Measurements from ENCODE around the gene PYGM.
A peak's percentile ranks its signal among the peaks of the same experiment; 100 is the strongest.

PYGM gene

GRCh38 chr11:64731601-64732000, 28.2 kb downstream of the PYGM start:
- DNase-seq, result no peak

- DNase-seq, result peak; percentile 51
Measured at GRCh38 chr11:64729851-64730382, 29.9 kb downstream of the PYGM start.

DNA sequence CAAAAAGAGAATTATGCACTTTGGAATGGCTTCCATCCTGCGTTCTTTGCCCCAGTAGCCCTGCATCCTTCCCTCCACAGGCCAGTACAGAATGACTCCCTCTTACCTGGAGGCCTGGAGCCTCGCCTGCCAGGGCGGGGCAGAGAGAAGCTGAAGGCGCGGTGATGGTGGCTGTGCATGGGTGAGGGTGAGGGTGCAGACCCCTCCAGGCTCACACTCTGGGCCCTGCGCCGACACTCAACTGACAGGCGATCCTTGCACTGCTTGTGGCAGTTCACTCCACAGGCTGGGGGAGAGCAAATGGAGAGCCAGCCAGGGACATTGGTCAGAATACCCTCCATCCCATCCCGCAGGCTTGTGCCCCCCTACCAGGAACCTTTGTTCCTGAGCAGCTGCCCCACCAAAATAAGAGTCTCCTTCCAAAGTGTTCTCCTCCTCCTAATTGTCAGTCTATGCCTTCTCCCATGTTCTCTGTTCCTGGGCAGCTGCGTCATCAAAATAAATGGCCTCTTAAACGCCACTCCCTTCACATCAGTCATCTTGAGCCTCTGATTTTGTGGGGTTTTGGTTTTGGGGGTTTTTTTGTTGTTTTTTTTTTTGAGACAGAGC, 30.9 kb downstream of the PYGM start:
- DNase-seq, result no peak

- DNase-seq, result no peak
Measured at GRCh38 chr11:64726867-64727530, 32.8 kb downstream of the PYGM start.

DNA sequence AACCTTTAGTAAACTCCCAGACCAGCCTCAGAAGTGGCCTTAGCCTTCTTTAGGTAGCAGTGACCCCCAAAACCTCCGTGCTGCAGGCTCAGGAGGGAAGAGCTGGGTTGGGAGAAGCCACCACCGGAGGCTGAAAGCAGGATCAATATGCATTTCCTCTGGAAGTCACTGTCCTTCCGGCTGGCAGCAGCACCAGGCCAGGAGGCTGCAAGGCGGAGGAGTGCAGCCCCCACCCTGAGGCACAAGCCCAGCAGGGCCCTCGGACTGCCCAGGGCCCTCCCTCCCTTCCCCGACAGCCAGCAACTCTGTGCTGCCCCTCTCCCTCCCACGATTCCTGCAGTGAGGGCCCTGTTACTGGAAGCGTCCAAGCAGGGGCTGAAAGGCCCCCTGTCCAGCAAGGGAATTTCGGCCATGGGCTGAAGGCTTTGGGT, 33.5 kb downstream of the PYGM start:
- no peak for DNase-seq

DNA sequence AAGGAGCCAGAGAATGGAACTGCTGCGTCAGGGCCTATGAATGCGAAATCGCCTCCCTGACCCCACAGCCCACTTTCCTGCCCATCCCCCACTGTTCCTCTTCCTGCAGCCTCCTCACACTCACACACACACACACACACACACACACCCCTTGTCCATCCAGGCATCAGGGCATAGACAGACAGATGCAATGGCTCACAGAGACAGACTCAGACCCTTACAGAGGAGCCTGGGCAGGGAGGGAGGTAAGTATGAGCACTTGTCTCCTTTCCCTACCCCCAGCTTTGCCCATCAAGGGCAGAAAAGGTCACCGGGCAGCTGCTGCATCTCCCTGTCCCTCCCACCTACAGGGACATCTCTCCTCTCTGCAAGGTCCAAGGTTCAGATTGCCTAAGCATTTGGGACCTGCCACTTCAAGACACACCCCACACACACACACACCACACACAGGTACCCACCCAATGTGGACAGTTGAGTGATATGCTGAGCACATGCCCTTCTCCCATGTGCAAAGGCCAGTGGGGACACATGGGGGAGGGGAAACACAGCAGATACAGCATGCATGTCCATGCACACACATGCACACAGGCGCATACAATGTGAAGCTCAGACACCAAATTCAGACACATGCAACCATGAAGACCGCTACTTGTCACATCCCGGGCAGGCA, 34.8 kb downstream of the PYGM start:
- DNase-seq, result no peak

DNA sequence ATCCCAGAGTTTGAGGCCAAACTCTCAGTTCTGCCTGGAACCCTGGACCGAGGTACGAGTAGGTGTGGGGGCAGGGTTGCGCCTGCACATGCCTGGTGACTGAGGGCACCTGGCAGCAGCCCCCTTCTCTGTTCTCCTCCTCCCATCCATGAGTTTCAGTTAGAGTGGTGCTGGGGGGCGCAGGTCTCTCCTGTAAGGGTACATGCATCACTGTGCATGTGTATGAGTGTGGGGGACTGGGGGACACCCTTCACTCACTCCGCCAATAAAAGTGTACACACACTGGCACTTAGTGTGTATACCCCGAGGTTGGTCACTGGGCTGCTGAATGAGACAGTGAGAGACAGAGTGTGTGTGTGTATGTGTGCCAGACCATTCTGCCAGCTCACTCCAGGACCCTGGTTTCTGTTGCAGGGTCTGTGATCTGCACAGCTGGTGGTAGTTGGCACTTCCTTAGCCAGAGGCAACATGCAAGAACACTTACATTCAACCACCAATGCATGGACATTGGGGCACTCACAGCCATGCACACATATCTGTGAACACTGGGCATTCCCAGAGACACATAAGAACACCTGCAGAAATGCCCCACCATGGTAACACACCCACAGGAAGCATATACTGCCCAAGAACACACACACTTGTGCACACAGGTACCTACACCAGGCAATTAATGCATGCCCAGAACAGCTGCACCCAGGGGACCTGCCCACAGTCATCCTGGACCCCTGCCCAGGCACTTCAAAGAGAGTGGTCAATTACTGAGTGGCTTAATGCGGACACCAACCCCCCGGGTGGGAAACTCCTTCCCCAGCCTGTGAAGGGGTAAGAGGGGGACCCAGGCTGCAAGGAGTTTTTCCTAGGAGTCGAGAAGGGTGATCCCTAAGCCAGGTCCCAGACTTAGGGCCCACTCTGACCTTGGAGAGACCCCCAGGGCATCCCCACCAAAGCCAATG, 35.6 kb downstream of the PYGM start:
- no peak for DNase-seq

- DNase-seq, result peak; percentile 93
Measured at GRCh38 chr11:64723117-64723906, 36.5 kb downstream of the PYGM start, which contains the start of gene NRXN2. Gene NRXN2, minus strand, starts transcription at chr11:64723197. Its CDS starts 9,498 bp downstream, at chr11:64713699.

DNA sequence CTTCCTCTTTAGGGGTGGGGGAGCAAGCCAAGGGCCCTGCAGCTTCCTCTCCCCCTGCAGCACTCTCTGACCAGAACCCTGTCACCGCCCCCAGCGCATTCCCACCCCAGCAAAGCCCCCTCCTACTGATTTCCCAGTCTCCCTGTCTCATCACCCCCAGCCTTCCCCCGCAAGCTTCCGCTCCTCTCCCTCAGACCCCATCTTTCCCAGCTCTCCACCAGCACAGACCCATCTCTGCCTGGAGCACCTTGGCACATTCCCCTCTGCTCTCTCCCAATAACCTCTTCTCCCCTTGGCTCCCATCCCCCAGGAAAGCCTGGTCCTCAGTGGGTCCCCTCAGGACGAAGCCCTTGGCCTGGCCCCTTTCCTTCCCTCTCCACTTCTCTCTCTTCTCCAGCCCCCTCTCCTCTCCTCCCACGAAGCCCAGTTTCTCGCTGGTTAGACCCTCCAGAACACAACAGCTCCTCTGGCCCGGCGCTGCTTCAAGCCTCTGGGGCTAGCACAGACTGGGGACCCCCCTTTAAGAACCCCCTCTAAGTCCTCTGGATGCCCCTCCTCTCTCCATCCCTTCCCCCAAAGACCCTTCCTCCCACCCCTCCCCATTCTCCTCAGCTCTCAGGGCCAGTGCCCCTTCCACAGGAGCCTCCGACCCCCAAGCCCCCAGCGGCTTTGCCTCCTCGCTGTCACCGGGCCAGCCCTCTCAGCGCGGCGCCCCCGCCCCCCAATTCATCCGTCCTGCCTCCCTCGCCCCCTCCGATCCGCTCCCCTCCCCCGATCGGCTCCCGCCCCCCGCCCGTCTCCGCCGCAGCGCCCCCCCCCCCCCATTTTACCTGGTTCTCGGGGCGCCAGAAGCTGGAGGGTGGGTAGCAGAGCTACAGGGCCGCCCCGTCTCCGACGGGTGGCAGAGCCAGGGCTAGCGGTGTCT, 37.4 kb downstream of the PYGM start:
- no peak for DNase-seq

DNA sequence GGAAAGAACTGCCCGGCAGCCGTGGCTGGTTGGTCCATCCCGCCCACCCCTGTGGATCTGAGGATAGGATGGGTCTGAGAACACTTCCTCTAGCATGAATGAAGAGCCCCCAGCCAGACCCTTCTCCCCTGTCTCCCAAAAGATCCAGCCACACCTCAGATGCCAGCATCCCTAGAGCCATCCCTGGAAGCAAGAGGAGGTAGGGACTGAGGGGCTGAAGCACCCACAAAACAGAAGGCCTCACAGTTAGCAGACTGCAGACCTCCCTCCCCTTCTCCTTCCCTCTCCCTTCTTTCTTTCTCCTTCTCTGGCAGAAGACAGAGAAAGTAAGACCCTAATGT, 38.4 kb downstream of the PYGM start:
- DNase-seq, result no peak

DNA sequence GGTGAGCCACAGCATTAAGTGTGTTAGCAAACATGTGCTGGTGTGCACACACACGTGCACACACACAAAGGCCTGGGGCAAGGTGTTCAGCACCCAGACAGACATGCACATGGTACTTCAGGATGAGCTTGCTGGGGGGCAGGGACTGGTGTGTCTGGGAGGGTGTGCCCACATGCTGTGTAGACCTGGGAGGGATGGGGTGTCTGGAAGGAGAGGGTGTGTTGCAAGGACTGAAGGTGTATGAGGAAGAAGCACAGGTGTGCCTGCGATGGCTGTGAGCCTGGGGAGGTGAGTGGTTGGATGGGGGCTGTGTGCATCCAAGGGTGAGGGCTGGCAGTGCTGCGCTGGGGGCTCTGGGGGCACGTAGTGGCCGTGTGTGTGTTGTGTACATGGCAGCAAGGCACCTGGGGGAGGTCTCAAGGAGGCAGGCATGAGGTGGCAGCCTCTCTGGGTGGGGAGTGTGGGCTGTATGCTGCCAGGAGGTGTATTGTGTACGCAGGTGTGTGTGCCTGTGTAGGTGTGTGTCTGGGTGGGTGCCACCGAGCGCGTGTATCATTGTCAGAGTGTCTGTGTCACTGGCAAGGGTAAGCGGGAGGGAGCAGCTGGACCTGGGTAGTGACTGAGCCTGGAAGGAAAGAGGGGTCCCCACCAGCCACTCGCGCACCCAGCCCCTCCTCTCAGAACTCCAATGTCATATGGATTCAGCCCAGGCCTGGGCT, 39.0 kb downstream of the PYGM start:
- DNase-seq, result no peak

DNA sequence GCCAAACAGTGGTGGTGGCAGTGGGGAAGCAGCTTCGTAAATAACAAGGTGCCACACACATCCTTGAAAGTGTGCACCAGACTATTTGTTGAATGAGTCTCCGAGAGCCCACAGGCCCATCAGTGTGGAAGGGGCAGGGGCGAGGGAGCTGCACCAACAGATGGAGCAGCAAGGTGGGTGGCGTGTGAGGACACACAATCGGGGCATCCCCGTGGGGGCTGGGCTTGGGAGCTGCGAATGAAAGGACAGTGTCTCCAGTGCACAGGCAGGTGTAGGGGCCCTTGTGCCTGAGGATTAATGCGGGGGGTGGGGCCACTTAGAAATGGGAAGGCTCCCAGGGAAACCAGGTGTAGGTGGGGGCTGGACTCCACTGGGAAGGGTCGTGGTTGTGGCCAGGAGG, 39.6 kb downstream of the PYGM start:
- DNase-seq, result no peak

DNA sequence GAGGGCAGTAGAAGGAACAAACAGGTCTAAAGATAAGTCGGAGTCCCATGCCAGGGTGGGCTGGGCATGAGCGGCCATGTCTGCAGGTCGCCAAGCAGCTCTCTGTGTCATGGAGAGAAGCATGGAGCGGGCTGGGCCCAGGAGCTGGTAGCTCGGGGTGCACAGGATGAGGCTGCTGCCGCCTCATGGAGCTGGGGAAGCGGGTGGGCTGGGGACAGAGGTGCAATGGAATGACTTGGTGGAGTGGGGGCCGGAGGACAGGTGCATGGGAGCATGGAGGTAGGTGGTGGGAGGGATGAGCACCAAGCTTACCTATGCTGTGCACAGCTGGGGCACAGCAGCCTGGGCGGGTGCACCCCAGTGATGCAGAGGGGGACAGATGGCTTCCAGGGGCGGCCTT, 40.4 kb downstream of the PYGM start:
- no peak for DNase-seq

DNA sequence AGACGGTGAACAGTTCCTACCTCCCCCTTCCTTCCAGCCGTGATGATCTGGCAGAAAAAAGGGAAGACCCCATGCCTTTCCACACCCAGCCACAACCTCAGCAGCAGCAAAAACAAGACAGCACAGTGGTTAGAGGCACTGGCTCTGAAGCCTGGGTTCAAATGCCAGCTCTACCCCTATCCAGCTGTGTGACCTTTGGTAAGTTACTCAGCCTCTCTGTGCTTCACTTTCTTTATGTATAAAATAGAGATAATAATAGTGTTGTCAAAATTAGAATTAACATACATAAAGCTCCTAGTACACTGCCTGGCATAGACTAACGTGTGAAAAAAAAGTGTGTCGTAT, 41.0 kb downstream of the PYGM start:
- no peak for DNase-seq

GRCh38 chr11:64718084-64718779, 41.5 kb downstream of the PYGM start:
- DNase-seq, result no peak

- no peak for DNase-seq
Measured at GRCh38 chr11:64717268-64717578, 42.6 kb downstream of the PYGM start.

DNA sequence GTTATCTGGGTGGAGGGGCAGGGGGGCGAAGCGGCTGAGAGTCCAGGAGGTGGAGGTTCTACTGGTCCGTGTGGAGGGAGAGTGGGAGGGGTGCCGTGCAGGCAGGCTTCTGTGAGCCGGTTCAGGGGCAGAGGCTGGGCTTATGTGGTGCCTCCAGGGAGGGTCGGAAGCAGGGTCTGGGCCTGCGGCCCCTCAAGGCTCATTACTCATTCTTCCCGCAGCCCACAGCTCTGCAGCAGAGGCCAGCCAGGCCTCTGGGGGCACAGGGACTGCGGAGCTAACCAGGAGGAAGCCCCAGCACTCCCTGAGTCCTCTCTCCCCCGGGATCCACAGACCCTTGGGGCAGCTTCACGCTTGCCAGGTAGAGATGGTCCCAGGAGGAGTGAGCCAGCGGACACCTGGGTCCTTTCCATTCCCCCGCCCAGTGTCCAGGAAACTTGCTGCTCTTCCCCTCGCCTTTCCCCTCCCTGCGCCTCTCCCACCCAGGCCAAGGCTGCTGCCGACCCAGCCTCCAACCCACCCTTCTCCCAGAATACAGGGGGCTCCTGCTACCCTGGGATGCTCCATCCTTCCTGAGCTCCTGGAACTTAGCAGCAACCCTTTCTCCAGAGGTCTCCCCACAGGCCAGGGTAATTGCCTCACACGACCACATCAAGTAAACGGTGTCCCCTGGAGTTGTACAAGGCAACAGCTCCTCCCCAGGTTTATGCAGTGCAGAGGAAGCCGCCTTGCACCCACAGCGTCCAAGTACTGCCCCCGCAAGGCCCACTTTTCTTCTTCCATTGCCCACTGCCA, 43.1 kb downstream of the PYGM start:
- DNase-seq, result no peak

DNA sequence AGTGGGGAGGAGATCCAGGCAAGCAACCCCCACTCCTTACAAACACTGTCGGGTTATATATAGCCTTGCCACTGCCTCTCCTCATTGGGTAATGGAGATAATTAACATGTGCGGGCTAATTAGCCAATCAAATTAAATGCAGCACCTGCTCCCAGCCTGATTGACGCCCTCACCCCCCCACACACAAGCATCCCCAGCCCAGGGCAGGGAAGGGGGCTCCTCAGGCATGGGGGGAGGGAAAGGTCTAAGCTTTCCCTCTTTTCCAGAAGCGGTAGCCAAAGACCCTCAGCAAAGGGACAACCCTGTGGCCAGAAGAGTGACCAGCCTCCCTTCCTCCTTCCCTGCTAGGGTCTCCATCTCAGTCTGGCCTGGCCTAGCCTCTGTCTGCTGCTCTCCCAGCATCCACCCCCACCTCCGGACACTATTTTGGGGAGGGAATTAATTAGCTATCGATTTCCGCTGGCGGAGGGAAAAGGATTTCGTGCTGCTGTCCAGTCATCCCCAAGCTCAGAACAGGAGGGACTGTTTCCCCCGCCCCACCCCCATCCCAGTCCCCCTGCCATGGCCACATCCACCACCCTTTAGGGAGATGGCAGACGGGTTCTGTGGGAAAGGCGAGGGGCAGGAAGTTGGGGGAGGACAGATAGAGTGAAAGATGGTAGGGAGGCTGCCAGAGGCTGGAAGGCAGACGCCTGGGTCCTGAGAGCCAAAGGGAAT, 43.9 kb downstream of the PYGM start:
- DNase-seq, result no peak
